VCaP (cell line): ENCODE measurements around the gene FBLN7.
A peak's percentile ranks its signal among the peaks of the same experiment; 100 is the strongest.
"Not testable (repeated sequence)": the region's sequence is repeated elsewhere in the genome, so short reads cannot be mapped to it uniquely, and the experiment has no call there.

Source experiments
- H3K27ac ChIP-seq: fragments of 450-650 bp; 2 replicates; pipeline ENCODE4 v1.5.1; 2017
- CTCF ChIP-seq: fragments of 450-650 bp; conservative IDR thresholded peaks from 2 replicates; pipeline ENCODE4 v1.5.1; 2017; ENCODE audit warnings: mild to moderate bottlenecking, moderate library complexity

FBLN7 gene

GRCh38 chr2:112136096-112136495, 2.1 kb upstream of the FBLN7 start:
- no peak for TF ChIP-seq CTCF
- H3K27ac ChIP-seq: no peak overlapping the region

DNA sequence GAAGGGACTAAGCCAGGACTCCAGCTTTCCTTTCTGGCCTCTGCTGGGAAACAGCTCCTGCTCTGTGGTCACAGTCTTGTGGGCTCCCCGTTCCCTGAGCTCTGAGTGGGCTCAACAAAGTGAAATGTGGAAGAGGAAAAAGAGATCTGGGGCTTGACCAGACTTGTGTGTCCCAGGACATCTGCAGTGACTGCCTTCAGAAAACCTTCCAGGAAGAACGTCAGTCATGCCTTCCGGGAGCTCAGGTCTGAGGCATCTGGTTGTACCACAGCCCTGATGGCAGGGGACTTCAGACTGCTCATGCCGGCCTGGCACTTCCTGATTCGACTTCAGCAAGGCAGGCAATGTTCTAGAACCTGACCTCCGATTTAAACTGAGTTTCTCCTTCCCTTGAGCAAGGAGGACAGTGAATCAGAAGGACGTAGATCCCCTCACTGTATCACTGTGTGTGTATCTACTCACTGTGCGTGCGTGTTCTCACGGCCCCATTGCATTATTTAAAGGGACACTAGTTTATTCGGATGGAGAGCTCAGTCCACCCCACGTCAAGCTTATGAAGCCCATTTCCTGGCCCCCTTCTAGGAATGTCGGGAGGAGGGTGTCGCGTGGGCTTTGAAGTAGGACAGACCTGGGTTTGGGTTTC, 548 bp upstream of the FBLN7 start:
- peak overlapping the region; percentile 57; the same call in 1 of the 2 replicates for H3K27ac ChIP-seq

DNA sequence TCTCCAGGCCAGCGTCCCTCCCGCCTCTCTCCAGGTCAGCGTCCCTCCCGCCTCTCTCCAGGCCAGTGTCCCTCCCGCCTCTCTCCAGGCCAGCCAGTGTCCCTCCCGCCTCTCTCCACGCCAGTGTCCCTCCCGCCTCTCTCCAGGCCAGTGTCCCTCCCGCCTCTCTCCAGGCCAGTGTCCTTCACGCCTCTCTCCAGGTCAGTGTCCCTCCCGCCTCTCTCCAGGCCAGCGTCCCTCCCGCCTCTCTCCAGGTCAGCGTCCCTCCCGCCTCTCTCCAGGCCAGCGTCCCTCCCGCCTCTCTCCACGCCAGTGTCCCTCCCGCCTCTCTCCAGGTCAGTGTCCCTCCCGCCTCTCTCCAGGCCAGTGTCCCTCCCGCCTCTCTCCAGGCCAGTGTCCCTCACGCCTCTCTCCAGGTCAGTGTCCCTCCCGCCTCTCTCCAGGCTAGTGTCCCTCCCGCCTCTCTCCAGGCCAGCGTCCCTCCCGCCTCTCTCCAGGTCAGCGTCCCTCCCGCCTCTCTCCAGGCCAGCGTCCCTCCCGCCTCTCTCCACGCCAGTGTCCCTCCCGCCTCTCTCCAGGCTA, 939 bp downstream of the FBLN7 start:
- H3K27ac ChIP-seq: not testable (repeated sequence)

More for the DNA sequence above, 548 bp upstream of the FBLN7 start:
- TF ChIP-seq CTCF: no peak

GRCh38 chr2:112139661-112140204, 1.5 kb downstream of the FBLN7 start:
- H3K27ac ChIP-seq: not testable (repeated sequence)

GRCh38 chr2:112140205-112140802, 2.1 kb downstream of the FBLN7 start:
- TF ChIP-seq CTCF: no peak
- no peak overlapping the region for H3K27ac ChIP-seq

- no peak for TF ChIP-seq CTCF
- no peak overlapping the region for H3K27ac ChIP-seq
These were observed 2.9 kb downstream of the FBLN7 start for GRCh38 chr2:112140899-112141625.

- TF ChIP-seq CTCF: no peak
- H3K27ac ChIP-seq: no peak overlapping the region
These were observed 3.4 kb downstream of the FBLN7 start for GRCh38 chr2:112141626-112142007.

- TF ChIP-seq CTCF: no peak
- no peak overlapping the region for H3K27ac ChIP-seq
These were observed 4.4 kb downstream of the FBLN7 start for GRCh38 chr2:112142525-112143078.
